Activated naive CD4-positive, alpha-beta T cell treated with anti-CD3 and anti-CD28 coated beads, Interleukin-2, amount 50 U/mL, for 24 hours (primary cell): ENCODE results near the gene ZZZ3.
"Not testable (repeated sequence)": the region's sequence is repeated elsewhere in the genome, so short reads cannot be mapped to it uniquely, and the experiment has no call there.

Experiments
- H3K27ac Mint-ChIP-seq: one replicate; pipeline ENCODE4 v1.8.0; 2021; ENCODE audit warnings: mild to moderate bottlenecking, mixed read lengths
- H3K27me3 Mint-ChIP-seq: one replicate; pipeline ENCODE4 v1.8.0; 2021; ENCODE audit warnings: mixed read lengths
- H3K36me3 Mint-ChIP-seq: one replicate; pipeline ENCODE4 v1.8.0; 2021; ENCODE audit warnings: mixed read lengths
- H3K4me1 Mint-ChIP-seq: one replicate; pipeline ENCODE4 v1.8.0; 2021; ENCODE audit warnings: mixed read lengths
- H3K4me3 Mint-ChIP-seq: one replicate; pipeline ENCODE4 v1.8.0; 2021; ENCODE audit warnings: mild to moderate bottlenecking, mixed read lengths
- H3K9me3 Mint-ChIP-seq: one replicate; pipeline ENCODE4 v1.8.0; 2021; ENCODE audit warnings: mixed read lengths

ZZZ3 gene

GRCh38 chr1:77649127-77649526, 33.3 kb downstream of the ZZZ3 start:
- Mint-ChIP-seq H3K9me3 (peaks cover 13% of the 10 kb centered on the region), H3K4me1 (peaks cover 48% of the 10 kb centered on the region), H3K27me3 (no peaks in the 10 kb centered on the region), H3K36me3 (peaks cover 56% of the 10 kb centered on the region), H3K4me3 (no peak overlapping the region), H3K27ac (no peak overlapping the region)

GRCh38 chr1:77646224-77646623, 36.2 kb downstream of the ZZZ3 start:
- H3K4me3 Mint-ChIP-seq, H3K27ac Mint-ChIP-seq, H3K27me3 Mint-ChIP-seq: not testable (repeated sequence)
- H3K36me3 Mint-ChIP-seq, result peaks cover 41% of the 10 kb centered on the region
- H3K9me3 Mint-ChIP-seq, result peaks cover 13% of the 10 kb centered on the region
- peaks cover 38% of the 10 kb centered on the region for H3K4me1 Mint-ChIP-seq

GRCh38 chr1:77643456-77643855, 39.0 kb downstream of the ZZZ3 start:
- H3K36me3 Mint-ChIP-seq, result peaks cover 28% of the 10 kb centered on the region

GRCh38 chr1:77642941-77643340, 39.5 kb downstream of the ZZZ3 start:
- Mint-ChIP-seq H3K4me3 (no peak overlapping the region), H3K4me1 (peaks cover 42% of the 10 kb centered on the region), H3K27ac (no peak overlapping the region), H3K9me3 (no peaks in the 10 kb centered on the region), H3K36me3 (peaks cover 25% of the 10 kb centered on the region), H3K27me3 (no peaks in the 10 kb centered on the region)

More at GRCh38 chr1:77643456-77643855, 39.0 kb downstream of the ZZZ3 start:
- peaks cover 41% of the 10 kb centered on the region for H3K4me1 Mint-ChIP-seq
- H3K9me3 Mint-ChIP-seq, result peaks cover 3% of the 10 kb centered on the region
- H3K27ac Mint-ChIP-seq, result no peak overlapping the region
- H3K4me3 Mint-ChIP-seq, result no peak overlapping the region
- H3K27me3 Mint-ChIP-seq, result no peaks in the 10 kb centered on the region

GRCh38 chr1:77642196-77642595, 40.3 kb downstream of the ZZZ3 start:
- Mint-ChIP-seq H3K4me3 (no peak overlapping the region), H3K36me3 (peaks cover 25% of the 10 kb centered on the region), H3K9me3 (no peaks in the 10 kb centered on the region), H3K4me1 (peaks cover 43% of the 10 kb centered on the region), H3K27me3 (no peaks in the 10 kb centered on the region), H3K27ac (no peak overlapping the region)

- Mint-ChIP-seq H3K4me1 (peaks cover 29% of the 10 kb centered on the region), H3K27ac (no peak overlapping the region), H3K36me3 (peaks cover 12% of the 10 kb centered on the region), H3K9me3 (no peaks in the 10 kb centered on the region), H3K4me3 (no peak overlapping the region), H3K27me3 (no peaks in the 10 kb centered on the region)
These were observed 42.8 kb downstream of the ZZZ3 start for GRCh38 chr1:77639557-77640069.

- H3K27ac Mint-ChIP-seq, result peak overlapping the region; percentile 30
These were observed 43.4 kb downstream of the ZZZ3 start for GRCh38 chr1:77639056-77639455.

GRCh38 chr1:77636864-77637263, 45.6 kb downstream of the ZZZ3 start:
- H3K36me3 Mint-ChIP-seq, result peaks cover 28% of the 10 kb centered on the region
- no peak overlapping the region for H3K27ac Mint-ChIP-seq

More at GRCh38 chr1:77639056-77639455, 43.4 kb downstream of the ZZZ3 start:
- Mint-ChIP-seq H3K9me3 (no peaks in the 10 kb centered on the region), H3K36me3 (peaks cover 16% of the 10 kb centered on the region), H3K4me1 (peaks cover 29% of the 10 kb centered on the region), H3K27me3 (no peaks in the 10 kb centered on the region), H3K4me3 (no peak overlapping the region)

More at GRCh38 chr1:77636864-77637263, 45.6 kb downstream of the ZZZ3 start:
- peaks cover 31% of the 10 kb centered on the region for H3K4me1 Mint-ChIP-seq
- H3K4me3 Mint-ChIP-seq, result no peak overlapping the region
- H3K27me3 Mint-ChIP-seq, result no peaks in the 10 kb centered on the region
- H3K9me3 Mint-ChIP-seq, result no peaks in the 10 kb centered on the region
